ENCODE data around the gene TBX1.
A peak's percentile ranks its signal among the peaks of the same experiment; 100 is the strongest.

Gene TBX1

DNA sequence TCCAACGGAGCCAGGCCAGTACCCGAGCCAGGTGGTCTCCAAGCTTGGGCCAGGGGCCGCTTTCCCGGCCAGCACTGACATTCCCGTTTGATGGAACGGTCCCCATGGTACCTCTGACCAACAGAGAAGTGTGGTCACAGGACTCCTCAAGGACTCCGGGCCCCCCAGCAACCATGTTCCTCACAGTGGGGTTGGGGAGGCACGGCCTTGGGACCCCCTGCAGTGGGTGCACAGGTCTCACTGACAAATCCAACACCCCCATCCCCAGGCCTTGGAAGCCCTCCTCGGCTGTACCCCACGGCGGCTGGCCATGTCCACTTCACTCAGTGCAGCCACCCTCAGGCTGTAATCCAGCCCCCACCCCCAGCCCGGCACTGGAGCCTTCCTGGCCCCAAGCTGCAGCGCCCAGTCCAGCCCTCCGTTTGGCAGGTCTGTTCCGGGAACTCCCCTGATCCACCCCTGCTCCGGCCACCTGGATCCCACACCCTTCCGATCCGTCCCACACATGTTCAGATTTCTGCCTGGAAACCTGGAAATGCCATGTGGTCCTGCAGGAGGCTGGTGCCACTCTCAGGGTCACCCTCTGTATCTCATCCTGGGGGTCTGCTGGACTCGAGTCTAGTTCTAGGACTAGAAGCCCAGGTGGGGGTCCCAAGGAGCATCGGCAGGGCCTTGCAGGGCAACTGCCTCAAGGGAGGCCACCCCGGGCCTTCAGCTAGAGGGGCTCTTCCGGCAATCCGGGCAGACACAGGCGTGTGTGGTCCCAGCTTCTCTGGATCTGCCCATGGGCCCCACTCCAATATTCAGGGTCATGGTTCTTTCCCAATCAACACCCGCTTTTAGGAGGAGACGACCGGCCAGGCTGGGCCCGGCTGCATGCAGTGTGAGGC, 26.6 kb downstream of the TBX1 start:
- DNase-seq, result no peak
- H3K4me3 ChIP-seq (ENCODE audit: low read depth, low read length), result no peak overlapping the region
- no peaks in the 10 kb centered on the region; the same call in 1 of the 2 replicates for H3K36me3 ChIP-seq
- TF ChIP-seq, protein P1, sequence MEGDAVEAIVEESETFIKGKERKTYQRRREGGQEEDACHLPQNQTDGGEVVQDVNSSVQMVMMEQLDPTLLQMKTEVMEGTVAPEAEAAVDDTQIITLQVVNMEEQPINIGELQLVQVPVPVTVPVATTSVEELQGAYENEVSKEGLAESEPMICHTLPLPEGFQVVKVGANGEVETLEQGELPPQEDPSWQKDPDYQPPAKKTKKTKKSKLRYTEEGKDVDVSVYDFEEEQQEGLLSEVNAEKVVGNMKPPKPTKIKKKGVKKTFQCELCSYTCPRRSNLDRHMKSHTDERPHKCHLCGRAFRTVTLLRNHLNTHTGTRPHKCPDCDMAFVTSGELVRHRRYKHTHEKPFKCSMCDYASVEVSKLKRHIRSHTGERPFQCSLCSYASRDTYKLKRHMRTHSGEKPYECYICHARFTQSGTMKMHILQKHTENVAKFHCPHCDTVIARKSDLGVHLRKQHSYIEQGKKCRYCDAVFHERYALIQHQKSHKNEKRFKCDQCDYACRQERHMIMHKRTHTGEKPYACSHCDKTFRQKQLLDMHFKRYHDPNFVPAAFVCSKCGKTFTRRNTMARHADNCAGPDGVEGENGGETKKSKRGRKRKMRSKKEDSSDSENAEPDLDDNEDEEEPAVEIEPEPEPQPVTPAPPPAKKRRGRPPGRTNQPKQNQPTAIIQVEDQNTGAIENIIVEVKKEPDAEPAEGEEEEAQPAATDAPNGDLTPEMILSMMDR (IDR thresholded peaks at IDR 0.05; ENCODE audit: low read depth, low read length), result no peak
- H3K27ac ChIP-seq, result no peak overlapping the region
- H3K9me3 ChIP-seq (ENCODE audit: severe bottlenecking), result peaks cover 9% of the 10 kb centered on the region
- no peaks in the 10 kb centered on the region for H3K27me3 ChIP-seq (ENCODE audit: insufficient read depth, low read depth, severe bottlenecking)

DNA sequence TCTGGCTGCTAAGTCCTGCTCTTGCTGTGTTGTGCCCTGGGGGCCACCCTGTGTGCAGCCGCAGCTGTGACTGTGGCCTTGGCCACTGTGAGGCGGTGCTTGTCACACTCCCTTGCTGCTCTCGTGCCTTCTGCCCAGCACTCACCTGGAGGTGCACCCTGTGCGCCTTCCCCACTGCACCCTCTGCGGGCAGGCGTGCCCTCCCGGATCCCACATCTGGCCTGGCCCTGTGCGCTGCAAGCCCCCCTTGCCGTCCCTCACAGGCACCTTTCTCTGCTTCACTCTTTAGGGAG, 27.2 kb downstream of the TBX1 start:
- H3K27ac ChIP-seq, result no peak overlapping the region
- no peak for DNase-seq
- peaks cover 9% of the 10 kb centered on the region for H3K9me3 ChIP-seq (ENCODE audit: severe bottlenecking)
- H3K36me3 ChIP-seq, result no peaks in the 10 kb centered on the region; the same call in 1 of the 2 replicates
- TF ChIP-seq, protein P1 (IDR thresholded peaks at IDR 0.05; ENCODE audit: low read depth, low read length), result peak; percentile 47; the same call in 1 of the 2 replicates
- H3K27me3 ChIP-seq (ENCODE audit: insufficient read depth, low read depth, severe bottlenecking), result no peaks in the 10 kb centered on the region
- no peak overlapping the region for H3K4me3 ChIP-seq (ENCODE audit: low read depth, low read length)

DNA sequence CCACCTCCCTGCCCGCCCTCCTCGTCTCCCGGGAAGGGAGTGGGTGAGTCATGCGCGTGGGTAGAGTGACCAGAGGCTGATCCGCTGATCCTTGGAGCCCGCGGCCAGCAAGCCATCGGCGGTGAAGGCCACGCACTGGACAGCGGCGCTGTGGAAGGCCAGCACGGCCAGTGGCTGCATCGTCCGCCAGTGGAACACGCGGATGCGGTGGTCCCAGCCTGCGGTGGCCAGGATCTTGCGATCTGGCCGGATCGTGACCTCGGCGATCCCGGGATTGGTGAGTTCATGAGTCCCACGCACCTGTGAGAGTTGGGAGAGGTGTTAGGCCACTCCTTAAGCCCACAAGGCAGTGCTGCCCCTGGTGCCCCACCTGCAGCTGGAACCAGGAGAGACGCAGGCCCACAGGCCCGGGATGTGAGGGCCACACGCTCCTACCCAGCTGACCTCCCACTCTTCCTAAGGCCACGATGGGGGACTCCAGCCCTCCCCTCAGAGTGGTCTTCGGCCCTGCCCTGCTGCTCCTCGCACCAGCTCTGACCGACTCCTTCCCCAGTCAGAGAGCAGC, 28.2 kb downstream of the TBX1 start:
- H3K36me3 ChIP-seq, result no peaks in the 10 kb centered on the region; the same call in 1 of the 2 replicates

DNA sequence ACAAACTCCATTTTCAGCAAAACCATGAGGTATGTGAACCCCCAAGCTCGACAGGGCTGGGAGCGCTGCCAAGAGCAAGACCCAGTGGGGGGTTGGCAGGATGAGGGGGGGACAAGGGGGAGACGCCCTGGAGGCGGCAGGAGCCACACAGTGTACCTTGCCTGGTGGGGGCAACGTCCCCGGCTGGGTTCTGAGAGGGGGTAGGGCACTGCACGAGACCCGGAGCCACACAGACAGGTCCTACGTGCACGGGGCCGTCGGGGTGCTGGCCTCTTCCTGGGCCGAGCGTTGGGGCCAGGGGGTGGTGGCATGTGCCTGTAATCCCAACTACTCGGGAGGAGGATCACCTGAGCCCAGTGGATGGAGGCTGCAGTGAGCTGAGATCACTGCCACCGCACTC, 28.8 kb downstream of the TBX1 start:
- no peak overlapping the region for H3K4me3 ChIP-seq (ENCODE audit: low read depth, low read length)
- no peaks in the 10 kb centered on the region for H3K27me3 ChIP-seq (ENCODE audit: insufficient read depth, low read depth, severe bottlenecking)
- H3K36me3 ChIP-seq, result no peaks in the 10 kb centered on the region; the same call in 1 of the 2 replicates
- H3K27ac ChIP-seq, result no peak overlapping the region
- TF ChIP-seq, protein P1 (IDR thresholded peaks at IDR 0.05; ENCODE audit: low read depth, low read length), result no peak
- no peak for DNase-seq
- H3K9me3 ChIP-seq (ENCODE audit: severe bottlenecking), result peaks cover 9% of the 10 kb centered on the region

More for the DNA sequence above, 28.2 kb downstream of the TBX1 start:
- Histone ChIP-seq H3K27ac (no peak overlapping the region), H3K4me3 (ENCODE audit: low read depth, low read length) (no peak overlapping the region), H3K27me3 (ENCODE audit: insufficient read depth, low read depth, severe bottlenecking) (no peaks in the 10 kb centered on the region), H3K9me3 (ENCODE audit: severe bottlenecking) (peaks cover 9% of the 10 kb centered on the region)
- no peak for DNase-seq
- TF ChIP-seq, protein P1 (IDR thresholded peaks at IDR 0.05; ENCODE audit: low read depth, low read length), result no peak

DNA sequence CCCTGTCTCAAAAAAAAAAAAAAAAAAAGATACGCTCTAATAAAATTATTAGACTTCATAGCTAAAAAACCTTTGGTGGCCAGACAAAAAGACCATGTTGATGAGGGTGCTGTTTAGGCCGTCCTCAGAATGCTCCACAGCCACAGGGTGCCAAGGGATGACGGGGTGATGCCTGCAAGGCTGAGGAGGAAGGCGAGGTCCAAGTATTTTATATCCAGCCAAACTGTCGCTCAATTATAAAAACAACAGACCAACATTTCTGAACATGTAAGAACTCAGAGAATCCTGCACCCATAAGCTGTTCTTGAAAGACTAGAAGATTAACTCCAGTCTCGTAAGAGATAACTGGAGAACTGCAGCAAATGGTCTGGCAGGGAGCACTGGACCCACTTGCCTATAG, 29.2 kb downstream of the TBX1 start:
- Histone ChIP-seq H3K27me3 (ENCODE audit: insufficient read depth, low read depth, severe bottlenecking) (no peaks in the 10 kb centered on the region), H3K4me3 (ENCODE audit: low read depth, low read length) (no peak overlapping the region), H3K9me3 (ENCODE audit: severe bottlenecking) (peaks cover 9% of the 10 kb centered on the region), H3K36me3 (no peaks in the 10 kb centered on the region; the same call in 1 of the 2 replicates), H3K27ac (no peak overlapping the region)
- DNase-seq, result no peak
- TF ChIP-seq, protein P1 (IDR thresholded peaks at IDR 0.05; ENCODE audit: low read depth, low read length), result no peak

Measured in WERI-Rb-1 (cell line).